SK-N-SH (cell line): ENCODE measurements around the gene LYPD8. TPM values are rescaled to one million over a fixed set of nuclear protein-coding genes. Genes with fewer than 3 reads are reported as not detected.

Experiments
- CTCF ChIA-PET: fragments of 300-600, 350-600 bp; formaldehyde crosslinking; extraction: SDS; loops from one replicate; lab custom pipeline; 2021; lab: Yijun Ruan, JAX
- POLR2A ChIA-PET: fragments of 350-600 bp; sonication (Branson Sonifier 250); formaldehyde crosslinking; extraction: SDS; loops from one replicate; lab custom pipeline; 2020; ENCODE audit warnings: antibody characterized with exemption, inconsistent platforms; lab: Yijun Ruan, JAX
- DNase-seq: peaks from one replicate; pipeline ENCODE4 v3.0.0; 2012
- H2AFZ ChIP-seq: fragments of 200-600 bp; sonication (generic); 2 replicates; pipeline ENCODE4 v1.8.1; 2016; ENCODE audit warnings: antibody characterized with exemption, mild to moderate bottlenecking, low read depth
- H3F3A ChIP-seq: fragments of 200-600 bp; sonication (generic); replicated peaks from 2 replicates; pipeline ENCODE3; 2016; ENCODE audit warnings: antibody characterized with exemption, mild to moderate bottlenecking; ENCODE audit not compliant: insufficient read depth
- H3K27ac ChIP-seq, 2 experiments: fragments of 200-500 bp in 1 of 2; fragments of 200-600 bp in 1 of 2; sonication (Bioruptor generic) in 1 of 2; sonication (generic), shearing (Covaris generic) in 1 of 2; 2 replicates each; pipeline versions ENCODE4 v1.5.1 to v1.6.1; 2014 to 2016; ENCODE audit warnings: low read depth in 2 of 2, inconsistent platforms in 1 of 2, low read length in 1 of 2, mild to moderate bottlenecking in 1 of 2, mixed read lengths in 1 of 2
- H3K27me3 ChIP-seq: fragments of 200-600 bp; sonication (generic), shearing (Covaris generic); 2 replicates; pipeline ENCODE4 v1.6.1; 2016; ENCODE audit warnings: mixed run types; ENCODE audit not compliant: insufficient read depth
- H3K36me3 ChIP-seq, 2 experiments: fragments of 200-500 bp in 1 of 2; fragments of 200-600 bp in 1 of 2; sonication (Bioruptor generic) in 1 of 2; sonication (generic) in 1 of 2; replicated peaks in 1 of 2; 2 replicates each; pipeline versions ENCODE3 to v1.5.1; 2014 to 2016; ENCODE audit warnings: low read length in 1 of 2, mild to moderate bottlenecking in 1 of 2; ENCODE audit not compliant: insufficient read depth in 2 of 2, control insufficient read depth in 1 of 2
- H3K4me1 ChIP-seq, 2 experiments: fragments of 200-500 bp in 1 of 2; fragments of 200-600 bp in 1 of 2; sonication (Bioruptor generic) in 1 of 2; sonication (generic), shearing (Covaris generic) in 1 of 2; 2 replicates each; pipeline versions ENCODE4 v1.5.1 to v1.6.1; 2014 to 2016; ENCODE audit warnings: low read depth in 1 of 2, low read length in 1 of 2, mixed run types in 1 of 2; ENCODE audit not compliant: insufficient read depth in 2 of 2, control insufficient read depth in 1 of 2
- H3K4me2 ChIP-seq: fragments of 200-600 bp; sonication (generic), shearing (Covaris generic); 2 replicates; pipeline ENCODE4 v1.6.1; 2017; ENCODE audit warnings: mixed run types
- H3K4me3 ChIP-seq, 2 experiments: fragments of 200-500 bp in 1 of 2; fragments of 200-600 bp in 1 of 2; sonication (Bioruptor generic) in 1 of 2; sonication (generic), shearing (Covaris generic) in 1 of 2; 2 replicates each; pipeline versions ENCODE4 v1.5.1 to v1.8.1; 2014 to 2016; ENCODE audit warnings: low read depth in 2 of 2, inconsistent platforms in 1 of 2, low read length in 1 of 2, mild to moderate bottlenecking in 1 of 2, mixed read lengths in 1 of 2, moderate library complexity in 1 of 2
- H3K79me2 ChIP-seq: fragments of 200-600 bp; sonication (generic); 2 replicates; pipeline ENCODE4 v1.8.1; 2017; ENCODE audit warnings: mild to moderate bottlenecking; ENCODE audit not compliant: insufficient read depth
- H3K9ac ChIP-seq: fragments of 200-600 bp; sonication (generic); 2 replicates; pipeline ENCODE4 v1.6.1; 2017; ENCODE audit warnings: mixed run types
- H3K9me2 ChIP-seq: fragments of 200-600 bp; sonication (generic); 2 replicates; pipeline ENCODE4 v1.6.1; 2017; ENCODE audit warnings: mixed run types
- H3K9me3 ChIP-seq: fragments of 200-600 bp; sonication (generic); 2 replicates; pipeline ENCODE4 v1.6.1; 2017; ENCODE audit warnings: mixed run types, mild to moderate bottlenecking, moderate library complexity
- H4K20me1 ChIP-seq: fragments of 200-600 bp; sonication (generic); 2 replicates; pipeline ENCODE4 v1.6.1; 2017; ENCODE audit warnings: mild to moderate bottlenecking, mixed run types; ENCODE audit not compliant: insufficient read depth
- CHD2 ChIP-seq: fragments of 150-350 bp; IDR thresholded peaks from 2 replicates; pipeline ENCODE4 v1.6.1; 2018; ENCODE audit warnings: low read length; ENCODE audit not compliant: partially characterized antibody
- EP300 ChIP-seq, 2 experiments: IDR thresholded peaks; 2 replicates each; pipeline versions ENCODE4 v1.4.0 to v1.6.1; 2012; ENCODE audit warnings: borderline replicate concordance in 1 of 2, low read depth in 1 of 2, low read length in 1 of 2
- EZH2phosphoT487 ChIP-seq: fragments of 200-600 bp; sonication (generic); IDR thresholded peaks from 2 replicates; pipeline ENCODE4 v1.6.1; 2017; ENCODE audit warnings: low read depth, mixed run types, mild to moderate bottlenecking, antibody characterized with exemption, moderate library complexity, borderline replicate concordance
- FOSL2 ChIP-seq: IDR thresholded peaks from 2 replicates; pipeline ENCODE4 v1.4.0; 2012; ENCODE audit warnings: low read depth, mild to moderate bottlenecking, moderate library complexity, borderline replicate concordance
- JUND ChIP-seq: IDR thresholded peaks from 2 replicates; pipeline ENCODE4 v1.4.0; 2012
- MXI1 ChIP-seq: IDR thresholded peaks from 2 replicates; pipeline ENCODE4 v1.6.1; 2012; ENCODE audit warnings: mild to moderate bottlenecking, low read depth, low read length, improper control_type of control experiment
- NFIC ChIP-seq: IDR thresholded peaks from 2 replicates; pipeline ENCODE4 v1.4.0; 2012; ENCODE audit warnings: borderline replicate concordance
- RCOR1 ChIP-seq: fragments of 150-350 bp; IDR thresholded peaks from 2 replicates; pipeline ENCODE4 v1.6.1; 2017; ENCODE audit warnings: antibody characterized with exemption, low read length
- RFX5 ChIP-seq: IDR thresholded peaks from 2 replicates; pipeline ENCODE4 v1.6.1; 2012; ENCODE audit warnings: mild to moderate bottlenecking, improper control_type of control experiment, low read length
- SIN3A ChIP-seq: IDR thresholded peaks from 2 replicates; pipeline ENCODE4 v1.6.1; 2012; ENCODE audit warnings: low read depth, mild to moderate bottlenecking, low read length, moderate library complexity, borderline replicate concordance
- SMC3 ChIP-seq: IDR thresholded peaks from 2 replicates; pipeline ENCODE4 v1.6.1; 2012; ENCODE audit warnings: low read depth, low read length, improper control_type of control experiment
- YY1 ChIP-seq: IDR thresholded peaks from 2 replicates; pipeline ENCODE4 v1.4.0; 2012; ENCODE audit warnings: low read depth, mild to moderate bottlenecking
- WGBS: methylation state at CpG from one replicate; pipeline ENCODE4 v1.1.6; 2017; ENCODE audit warnings: low lambda C conversion rate; 5-methylcytosine and 5-hydroxymethylcytosine counted together
- polyA plus RNA-seq, 3 experiments: library from polyadenylated mRNA; depleted of rRNA; stranded (reverse); fragments of >200 nt; gene quantifications; 2 replicates each; pipeline ENCODE4 v1.2.3, GENCODE V29; 2012
- TF ChIP-seq, protein P1 (sequence below): fragments of 150-350 bp; IDR thresholded peaks from 2 replicates; pipeline ENCODE4 v1.6.1; 2017; ENCODE audit warnings: antibody characterized with exemption, low read length, low read depth, borderline replicate concordance
- TF ChIP-seq, protein P2 (sequence below): fragments of 150-350 bp; IDR thresholded peaks from 2 replicates; pipeline ENCODE4 v1.6.1; 2016; ENCODE audit warnings: mild to moderate bottlenecking, low read depth, low read length
- TF ChIP-seq, protein P3 (sequence below): IDR thresholded peaks from 2 replicates; pipeline ENCODE4 v1.4.0; 2012; ENCODE audit warnings: low read depth, borderline replicate concordance
- TF ChIP-seq, protein P4 (sequence below): IDR thresholded peaks from 2 replicates; pipeline ENCODE4 v1.4.0; 2012; ENCODE audit warnings: low read depth, borderline replicate concordance

LYPD8 gene
- polyA plus RNA-seq, 1 of the 3 experiments (the other 2 are of a cell fraction) = 1.5 TPM

DNA sequence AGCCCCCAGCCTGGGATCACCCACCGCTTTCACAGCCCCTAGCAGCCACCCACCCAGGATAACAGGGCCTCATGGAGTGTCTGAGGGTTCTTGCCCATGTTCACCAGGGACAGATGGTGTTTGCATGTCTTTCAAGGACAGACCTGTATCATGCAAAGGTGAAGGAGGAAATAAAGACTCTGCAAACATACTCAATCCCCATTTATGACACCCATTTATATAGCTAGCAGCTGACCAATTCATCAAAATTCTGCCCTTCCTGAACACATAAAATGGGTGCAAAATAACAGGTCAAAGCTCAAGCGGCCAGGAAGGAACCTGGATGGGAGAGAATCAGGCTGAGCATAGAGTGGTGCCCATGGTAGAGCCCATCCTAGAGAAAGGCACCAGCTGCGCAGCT lies 32.8 kb upstream of the LYPD8 start:
- H3K9me3 ChIP-seq = no peaks in the 10 kb centered on the region
- H3K9ac ChIP-seq = no peak overlapping the region
- H4K20me1 ChIP-seq = no peaks in the 10 kb centered on the region
- no peak overlapping the region for H3K4me2 ChIP-seq
- H3K27ac ChIP-seq = no peak overlapping the region
- no peak for DNase-seq
- no peak overlapping the region for H2AFZ ChIP-seq
- WGBS = 0% methylated on average over 3 of the region's 3 CpGs
- peaks cover 12% of the 10 kb centered on the region; the same call in 1 of the 2 replicates for H3K27me3 ChIP-seq
- no peak overlapping the region for H3K4me3 ChIP-seq
- ChIA-PET POLR2A (no interaction called here), CTCF (no interaction called here)
- no peaks in the 10 kb centered on the region for H3K79me2 ChIP-seq
- no peaks in the 10 kb centered on the region for H3K36me3 ChIP-seq
- H3F3A ChIP-seq = no peaks in the 10 kb centered on the region
- H3K4me1 ChIP-seq = no peaks in the 10 kb centered on the region
- TF ChIP-seq, protein P1, sequence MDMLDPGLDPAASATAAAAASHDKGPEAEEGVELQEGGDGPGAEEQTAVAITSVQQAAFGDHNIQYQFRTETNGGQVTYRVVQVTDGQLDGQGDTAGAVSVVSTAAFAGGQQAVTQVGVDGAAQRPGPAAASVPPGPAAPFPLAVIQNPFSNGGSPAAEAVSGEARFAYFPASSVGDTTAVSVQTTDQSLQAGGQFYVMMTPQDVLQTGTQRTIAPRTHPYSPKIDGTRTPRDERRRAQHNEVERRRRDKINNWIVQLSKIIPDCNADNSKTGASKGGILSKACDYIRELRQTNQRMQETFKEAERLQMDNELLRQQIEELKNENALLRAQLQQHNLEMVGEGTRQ = no peak
- TF ChIP-seq, protein P2, sequence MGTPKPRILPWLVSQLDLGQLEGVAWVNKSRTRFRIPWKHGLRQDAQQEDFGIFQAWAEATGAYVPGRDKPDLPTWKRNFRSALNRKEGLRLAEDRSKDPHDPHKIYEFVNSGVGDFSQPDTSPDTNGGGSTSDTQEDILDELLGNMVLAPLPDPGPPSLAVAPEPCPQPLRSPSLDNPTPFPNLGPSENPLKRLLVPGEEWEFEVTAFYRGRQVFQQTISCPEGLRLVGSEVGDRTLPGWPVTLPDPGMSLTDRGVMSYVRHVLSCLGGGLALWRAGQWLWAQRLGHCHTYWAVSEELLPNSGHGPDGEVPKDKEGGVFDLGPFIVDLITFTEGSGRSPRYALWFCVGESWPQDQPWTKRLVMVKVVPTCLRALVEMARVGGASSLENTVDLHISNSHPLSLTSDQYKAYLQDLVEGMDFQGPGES = no peak
- no peak for TF ChIP-seq EP300 (IDR thresholded peaks at IDR 0.05; ENCODE audit: borderline replicate concordance in 1 of 2, low read depth in 1 of 2, low read length in 1 of 2)
- no peak for TF ChIP-seq NFIC
- no peak for TF ChIP-seq MXI1
- no peak for TF ChIP-seq YY1
- no peak for TF ChIP-seq RFX5
- no peak for TF ChIP-seq CHD2
- TF ChIP-seq RCOR1 = no peak
- TF ChIP-seq SMC3 = no peak
- no peak for TF ChIP-seq EZH2phosphoT487
- no peak for TF ChIP-seq FOSL2
- TF ChIP-seq, protein P3, sequence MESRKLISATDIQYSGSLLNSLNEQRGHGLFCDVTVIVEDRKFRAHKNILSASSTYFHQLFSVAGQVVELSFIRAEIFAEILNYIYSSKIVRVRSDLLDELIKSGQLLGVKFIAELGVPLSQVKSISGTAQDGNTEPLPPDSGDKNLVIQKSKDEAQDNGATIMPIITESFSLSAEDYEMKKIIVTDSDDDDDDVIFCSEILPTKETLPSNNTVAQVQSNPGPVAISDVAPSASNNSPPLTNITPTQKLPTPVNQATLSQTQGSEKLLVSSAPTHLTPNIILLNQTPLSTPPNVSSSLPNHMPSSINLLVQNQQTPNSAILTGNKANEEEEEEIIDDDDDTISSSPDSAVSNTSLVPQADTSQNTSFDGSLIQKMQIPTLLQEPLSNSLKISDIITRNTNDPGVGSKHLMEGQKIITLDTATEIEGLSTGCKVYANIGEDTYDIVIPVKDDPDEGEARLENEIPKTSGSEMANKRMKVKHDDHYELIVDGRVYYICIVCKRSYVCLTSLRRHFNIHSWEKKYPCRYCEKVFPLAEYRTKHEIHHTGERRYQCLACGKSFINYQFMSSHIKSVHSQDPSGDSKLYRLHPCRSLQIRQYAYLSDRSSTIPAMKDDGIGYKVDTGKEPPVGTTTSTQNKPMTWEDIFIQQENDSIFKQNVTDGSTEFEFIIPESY = no peak
- no peak for TF ChIP-seq JUND
- no peak for TF ChIP-seq SIN3A
- TF ChIP-seq, protein P4, sequence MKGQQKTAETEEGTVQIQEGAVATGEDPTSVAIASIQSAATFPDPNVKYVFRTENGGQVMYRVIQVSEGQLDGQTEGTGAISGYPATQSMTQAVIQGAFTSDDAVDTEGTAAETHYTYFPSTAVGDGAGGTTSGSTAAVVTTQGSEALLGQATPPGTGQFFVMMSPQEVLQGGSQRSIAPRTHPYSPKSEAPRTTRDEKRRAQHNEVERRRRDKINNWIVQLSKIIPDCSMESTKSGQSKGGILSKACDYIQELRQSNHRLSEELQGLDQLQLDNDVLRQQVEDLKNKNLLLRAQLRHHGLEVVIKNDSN = no peak
- H3K9me2 ChIP-seq = no peaks in the 10 kb centered on the region
